Endothelial cell of umbilical vein (primary cell): ENCODE measurements around the gene CNTNAP4.

Source experiments
- EZH2 ChIP-seq: IDR thresholded peaks from 2 replicates; pipeline ENCODE4 v1.6.1; 2012; ENCODE audit warnings: borderline replicate concordance, low read depth, mild to moderate bottlenecking, moderate library complexity, low read length, inconsistent platforms; ENCODE audit not compliant: severe bottlenecking
- FOS ChIP-seq: IDR thresholded peaks from 2 replicates; pipeline ENCODE4 v1.6.1; 2011; ENCODE audit warnings: mild to moderate bottlenecking, low read length, moderate library complexity, borderline replicate concordance; ENCODE audit not compliant: insufficient read depth
- GATA2 ChIP-seq: IDR thresholded peaks from 2 replicates; pipeline ENCODE4 v1.7.0; 2011; ENCODE audit warnings: low read depth, mild to moderate bottlenecking, moderate library complexity, mixed read lengths, low read length; ENCODE audit not compliant: insufficient read length, insufficient read depth
- JUN ChIP-seq: IDR thresholded peaks from 2 replicates; pipeline ENCODE4 v1.6.1; 2011; ENCODE audit warnings: borderline replicate concordance, low read depth; ENCODE audit not compliant: insufficient read length, insufficient read depth
- POLR2A ChIP-seq: IDR thresholded peaks from 2 replicates; pipeline ENCODE4 v1.6.1; 2012; ENCODE audit warnings: low read depth, mild to moderate bottlenecking, control low read depth, low read length
- POLR2AphosphoS5 ChIP-seq: IDR thresholded peaks from 2 replicates; pipeline ENCODE4 v1.6.1; 2012; ENCODE audit warnings: low read depth, mild to moderate bottlenecking, control low read depth, low read length, moderate library complexity; ENCODE audit not compliant: insufficient read depth
- TF ChIP-seq, protein P1 (sequence below), 2 donors: IDR thresholded peaks; 1 replicate in 1 of 2; 2 replicates in 1 of 2; pipeline ENCODE4 v1.5.1; 2011; ENCODE audit warnings: low read length in 2 of 2, mild to moderate bottlenecking in 2 of 2, moderate library complexity in 2 of 2, control low read depth in 1 of 2, inconsistent platforms in 1 of 2, low read depth in 1 of 2; ENCODE audit not compliant: insufficient read depth in 1 of 2; ENCODE audit errors: extremely low read depth in 1 of 2
- TF ChIP-seq, protein P2 (sequence below): IDR thresholded peaks from 2 replicates; pipeline ENCODE4 v1.6.1; 2011; ENCODE audit not compliant: insufficient read depth, insufficient read length

GRCh38 chr16:76583466-76583865 is 306.3 kb downstream of the CNTNAP4 start:
- TF ChIP-seq POLR2A (no peak), POLR2AphosphoS5 (no peak), FOS (no peak), EZH2 (no peak), GATA2 (no peak), JUN (no peak)
- TF ChIP-seq, protein P1, sequence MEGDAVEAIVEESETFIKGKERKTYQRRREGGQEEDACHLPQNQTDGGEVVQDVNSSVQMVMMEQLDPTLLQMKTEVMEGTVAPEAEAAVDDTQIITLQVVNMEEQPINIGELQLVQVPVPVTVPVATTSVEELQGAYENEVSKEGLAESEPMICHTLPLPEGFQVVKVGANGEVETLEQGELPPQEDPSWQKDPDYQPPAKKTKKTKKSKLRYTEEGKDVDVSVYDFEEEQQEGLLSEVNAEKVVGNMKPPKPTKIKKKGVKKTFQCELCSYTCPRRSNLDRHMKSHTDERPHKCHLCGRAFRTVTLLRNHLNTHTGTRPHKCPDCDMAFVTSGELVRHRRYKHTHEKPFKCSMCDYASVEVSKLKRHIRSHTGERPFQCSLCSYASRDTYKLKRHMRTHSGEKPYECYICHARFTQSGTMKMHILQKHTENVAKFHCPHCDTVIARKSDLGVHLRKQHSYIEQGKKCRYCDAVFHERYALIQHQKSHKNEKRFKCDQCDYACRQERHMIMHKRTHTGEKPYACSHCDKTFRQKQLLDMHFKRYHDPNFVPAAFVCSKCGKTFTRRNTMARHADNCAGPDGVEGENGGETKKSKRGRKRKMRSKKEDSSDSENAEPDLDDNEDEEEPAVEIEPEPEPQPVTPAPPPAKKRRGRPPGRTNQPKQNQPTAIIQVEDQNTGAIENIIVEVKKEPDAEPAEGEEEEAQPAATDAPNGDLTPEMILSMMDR (IDR thresholded peaks at IDR 0.05; ENCODE audit: extremely low read depth in 1 of 2, insufficient read depth in 1 of 2, low read depth in 1 of 2, low read length in 2 of 2), result no peak
- TF ChIP-seq, protein P2, sequence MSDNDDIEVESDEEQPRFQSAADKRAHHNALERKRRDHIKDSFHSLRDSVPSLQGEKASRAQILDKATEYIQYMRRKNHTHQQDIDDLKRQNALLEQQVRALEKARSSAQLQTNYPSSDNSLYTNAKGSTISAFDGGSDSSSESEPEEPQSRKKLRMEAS, result no peak
